Loucy (cell line): ENCODE measurements around the gene BCL7B.

Source experiments
- H2AFZ ChIP-seq: fragments of 200-600 bp; sonication (generic); 2 replicates; pipeline ENCODE4 v1.6.0; 2016; ENCODE audit warnings: antibody characterized with exemption, mild to moderate bottlenecking, low read length, moderate library complexity
- H3F3A ChIP-seq: fragments of 200-600 bp; 2 replicates; pipeline ENCODE4 v1.6.0; 2016; ENCODE audit warnings: antibody characterized with exemption, low read depth, mild to moderate bottlenecking
- H3K27me3 ChIP-seq: fragments of 200-600 bp; sonication (generic); 2 replicates; pipeline ENCODE4 v1.6.1; 2014; ENCODE audit warnings: low read length, mild to moderate bottlenecking; ENCODE audit not compliant: insufficient read depth, poor library complexity, severe bottlenecking
- H3K36me3 ChIP-seq: fragments of 200-600 bp; sonication (generic); 2 replicates; pipeline ENCODE4 v1.6.1; 2016; ENCODE audit warnings: low read length; ENCODE audit not compliant: insufficient read depth
- H3K4me1 ChIP-seq: fragments of 200-600 bp; sonication (generic); 2 replicates; pipeline ENCODE4 v1.5.1; 2014; ENCODE audit warnings: low read length, mild to moderate bottlenecking; ENCODE audit not compliant: insufficient read depth, poor library complexity, severe bottlenecking
- H3K4me2 ChIP-seq: fragments of 200-600 bp; sonication (generic); 2 replicates; pipeline ENCODE4 v1.6.0; 2014; ENCODE audit warnings: antibody characterized with exemption, low read length, low read depth, mild to moderate bottlenecking; ENCODE audit not compliant: poor library complexity, severe bottlenecking
- H3K4me3 ChIP-seq: fragments of 200-600 bp; sonication (generic); 2 replicates; pipeline ENCODE4 v1.5.1; 2014; ENCODE audit warnings: low read length, mild to moderate bottlenecking, mixed read lengths; ENCODE audit not compliant: poor library complexity, severe bottlenecking
- H3K79me2 ChIP-seq: fragments of 200-600 bp; sonication (generic); 2 replicates; pipeline ENCODE4 v1.6.1; 2014; ENCODE audit warnings: low read length; ENCODE audit not compliant: insufficient read depth
- H3K9ac ChIP-seq: fragments of 200-600 bp; sonication (generic); 2 replicates; pipeline ENCODE4 v1.6.0; 2014; ENCODE audit warnings: mild to moderate bottlenecking, low read depth, low read length, moderate library complexity; ENCODE audit not compliant: poor library complexity, severe bottlenecking
- H3K9me2 ChIP-seq: fragments of 200-600 bp; sonication (generic); replicated peaks from 2 replicates; pipeline ENCODE4 v1.6.1; 2016; ENCODE audit warnings: low read depth, low read length, mixed read lengths
- H3K9me3 ChIP-seq: fragments of 200-600 bp; sonication (generic); 2 replicates; pipeline ENCODE4 v1.6.1; 2014; ENCODE audit warnings: mild to moderate bottlenecking, antibody characterized with exemption, low read length, low read depth; ENCODE audit not compliant: insufficient read depth
- H4K20me1 ChIP-seq: fragments of 200-600 bp; sonication (generic); 2 replicates; pipeline ENCODE4 v1.6.0; 2014; ENCODE audit warnings: antibody characterized with exemption, low read length, mild to moderate bottlenecking; ENCODE audit not compliant: insufficient read depth, poor library complexity, severe bottlenecking
- EZH2phosphoT487 ChIP-seq: fragments of 200-600 bp; IDR thresholded peaks from 2 replicates; pipeline ENCODE4 v1.6.1; 2018; ENCODE audit warnings: antibody characterized with exemption, mild to moderate bottlenecking, moderate library complexity, borderline replicate concordance
- TF ChIP-seq, protein P1 (sequence below): fragments of 200-600 bp; sonication (generic); conservative IDR thresholded peaks from 2 replicates; pipeline ENCODE4 v1.5.1; 2014; ENCODE audit warnings: mild to moderate bottlenecking, antibody characterized with exemption, low read length

The BCL7B gene

DNA sequence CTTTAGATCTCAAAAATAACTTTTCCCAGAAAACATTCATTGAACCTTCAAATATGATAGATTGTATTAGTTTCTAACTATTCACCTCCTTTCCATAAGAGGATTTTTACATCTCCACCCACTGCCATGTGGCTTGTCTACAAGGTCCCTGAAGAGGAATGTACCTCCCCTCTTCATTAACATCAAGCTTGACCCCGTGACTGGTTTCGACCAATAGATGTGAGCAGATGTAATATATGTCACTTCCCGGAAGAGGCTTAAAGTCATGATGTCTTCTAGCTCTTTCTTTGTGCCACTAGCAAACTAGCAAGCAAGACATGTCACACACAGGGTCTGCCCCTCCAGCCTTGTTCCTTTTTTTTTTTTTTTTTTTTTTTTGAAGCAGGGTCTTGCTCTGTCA is 42.3 kb downstream of the BCL7B start:
- H3K79me2 ChIP-seq: peaks cover 98% of the 10 kb centered on the region
- peaks cover 52% of the 10 kb centered on the region for H3K36me3 ChIP-seq
- H3K27me3 ChIP-seq: no peaks in the 10 kb centered on the region
- H3K4me3 ChIP-seq: no peak overlapping the region
- no peak for TF ChIP-seq EZH2phosphoT487
- TF ChIP-seq, protein P1, sequence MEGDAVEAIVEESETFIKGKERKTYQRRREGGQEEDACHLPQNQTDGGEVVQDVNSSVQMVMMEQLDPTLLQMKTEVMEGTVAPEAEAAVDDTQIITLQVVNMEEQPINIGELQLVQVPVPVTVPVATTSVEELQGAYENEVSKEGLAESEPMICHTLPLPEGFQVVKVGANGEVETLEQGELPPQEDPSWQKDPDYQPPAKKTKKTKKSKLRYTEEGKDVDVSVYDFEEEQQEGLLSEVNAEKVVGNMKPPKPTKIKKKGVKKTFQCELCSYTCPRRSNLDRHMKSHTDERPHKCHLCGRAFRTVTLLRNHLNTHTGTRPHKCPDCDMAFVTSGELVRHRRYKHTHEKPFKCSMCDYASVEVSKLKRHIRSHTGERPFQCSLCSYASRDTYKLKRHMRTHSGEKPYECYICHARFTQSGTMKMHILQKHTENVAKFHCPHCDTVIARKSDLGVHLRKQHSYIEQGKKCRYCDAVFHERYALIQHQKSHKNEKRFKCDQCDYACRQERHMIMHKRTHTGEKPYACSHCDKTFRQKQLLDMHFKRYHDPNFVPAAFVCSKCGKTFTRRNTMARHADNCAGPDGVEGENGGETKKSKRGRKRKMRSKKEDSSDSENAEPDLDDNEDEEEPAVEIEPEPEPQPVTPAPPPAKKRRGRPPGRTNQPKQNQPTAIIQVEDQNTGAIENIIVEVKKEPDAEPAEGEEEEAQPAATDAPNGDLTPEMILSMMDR: no peak
- peaks cover 96% of the 10 kb centered on the region for H4K20me1 ChIP-seq
- H3K4me2 ChIP-seq: peak overlapping the region; percentile 46
- H3K9me2 ChIP-seq: no peaks in the 10 kb centered on the region
- no peaks in the 10 kb centered on the region for H3F3A ChIP-seq
- peaks cover 33% of the 10 kb centered on the region for H3K4me1 ChIP-seq
- no peak overlapping the region for H2AFZ ChIP-seq
- H3K9ac ChIP-seq: no peak overlapping the region
- no peaks in the 10 kb centered on the region for H3K9me3 ChIP-seq

DNA sequence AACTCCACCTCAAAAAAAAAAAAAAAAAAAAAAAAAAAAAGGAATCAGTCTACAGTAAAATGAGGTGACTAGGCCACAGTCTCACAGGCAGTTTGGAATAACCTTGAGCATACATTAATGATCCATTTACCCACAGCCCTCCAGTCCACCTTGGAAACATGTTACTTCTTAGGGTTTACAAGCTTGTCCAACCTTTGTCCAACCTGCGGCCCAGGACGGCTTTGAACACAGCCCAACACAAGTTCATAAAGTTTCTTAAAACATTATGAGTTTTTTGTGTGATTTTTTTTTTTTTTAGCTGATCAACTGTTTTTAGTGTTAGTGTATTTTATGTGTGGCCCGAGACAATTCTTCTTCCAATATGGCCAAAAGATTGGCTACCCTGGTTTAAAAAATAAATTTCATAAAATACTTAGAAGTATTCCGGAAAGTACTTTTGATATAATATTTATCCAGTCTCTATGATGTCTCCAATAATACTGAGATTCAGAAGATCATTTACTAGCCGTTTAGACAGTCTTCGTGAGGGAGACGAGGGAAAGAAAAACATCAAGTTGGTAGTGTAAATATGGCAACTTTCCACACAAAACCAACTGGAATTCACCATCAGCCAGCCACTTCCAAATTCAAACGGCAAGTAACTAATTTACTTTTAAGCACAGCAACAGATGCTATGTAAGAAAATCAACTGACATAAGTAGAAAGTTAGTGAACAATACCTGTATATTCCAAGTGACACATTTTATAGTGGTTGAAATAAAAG is 45.3 kb downstream of the BCL7B start:
- no peaks in the 10 kb centered on the region for H3K27me3 ChIP-seq
- H3K36me3 ChIP-seq: peaks cover 78% of the 10 kb centered on the region
- H3K79me2 ChIP-seq: peaks cover 91% of the 10 kb centered on the region
- no peaks in the 10 kb centered on the region for H3K9me3 ChIP-seq
- H3K9ac ChIP-seq: no peak overlapping the region
- no peaks in the 10 kb centered on the region for H3K9me2 ChIP-seq
- H2AFZ ChIP-seq: no peak overlapping the region
- H3K4me3 ChIP-seq: no peak overlapping the region
- TF ChIP-seq, protein P1: no peak
- TF ChIP-seq EZH2phosphoT487: no peak
- peaks cover 11% of the 10 kb centered on the region for H3K4me1 ChIP-seq
- H4K20me1 ChIP-seq: peaks cover 93% of the 10 kb centered on the region
- H3F3A ChIP-seq: no peaks in the 10 kb centered on the region
- H3K4me2 ChIP-seq: peak overlapping the region; percentile 15

DNA sequence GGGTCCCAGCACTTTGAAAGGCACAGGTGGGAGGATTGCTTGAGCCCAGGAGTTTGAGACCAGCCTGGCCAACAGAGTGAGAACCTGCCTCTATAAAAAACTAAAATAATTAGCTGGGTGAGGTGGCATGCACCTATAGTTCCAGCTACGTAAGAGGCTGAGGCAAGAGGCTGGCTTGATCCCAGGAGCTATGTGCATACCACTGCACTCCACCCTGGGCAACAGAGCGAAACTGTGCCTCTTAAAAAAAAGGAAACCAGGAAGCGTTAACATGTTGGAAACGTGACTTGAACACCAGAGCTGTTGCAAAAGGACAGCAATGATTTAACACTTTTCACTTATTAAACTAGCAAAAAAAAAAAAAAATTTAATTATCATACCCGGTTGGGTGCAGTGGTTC is 48.0 kb downstream of the BCL7B start:
- H3K9me2 ChIP-seq: no peaks in the 10 kb centered on the region
- H3K9ac ChIP-seq: no peak overlapping the region
- H3K4me3 ChIP-seq: no peak overlapping the region
- no peak overlapping the region for H2AFZ ChIP-seq
- TF ChIP-seq, protein P1: no peak
- TF ChIP-seq EZH2phosphoT487: no peak
- no peaks in the 10 kb centered on the region for H3F3A ChIP-seq
- H3K4me2 ChIP-seq: no peak overlapping the region
- peaks cover 80% of the 10 kb centered on the region for H3K79me2 ChIP-seq
- H3K9me3 ChIP-seq: no peaks in the 10 kb centered on the region
- H3K4me1 ChIP-seq: no peaks in the 10 kb centered on the region
- H3K36me3 ChIP-seq: peaks cover 84% of the 10 kb centered on the region
- peaks cover 82% of the 10 kb centered on the region for H4K20me1 ChIP-seq
- H3K27me3 ChIP-seq: no peaks in the 10 kb centered on the region
